Activated T-cell treated with anti-CD3 and anti-CD28 coated beads for 48 hours (primary cell): ENCODE data around the gene ZFYVE16.
A peak's percentile ranks its signal among the peaks of the same experiment; 100 is the strongest.
"Not testable (repeated sequence)": the region's sequence is repeated elsewhere in the genome, so short reads cannot be mapped to it uniquely, and the experiment has no call there.

ENCODE experiments used
- DNase-seq: peaks from one replicate; pipeline ENCODE4 v3.0.0-alpha.2; 2020; ENCODE audit warnings: low read depth

ZFYVE16 gene

GRCh38 chr5:80487829-80488721, 80.2 kb downstream of the ZFYVE16 start, which contains the start of gene FAM151B:
TSS of gene FAM151B (plus strand) at chr5:80488100. CDS start at chr5:80488124, 24 bp downstream.
- DNase-seq: peak; percentile 76

- DNase-seq: no peak
Observed at GRCh38 chr5:80491296-80491695, 83.4 kb downstream of the ZFYVE16 start.

- no peak for DNase-seq
Observed at GRCh38 chr5:80492741-80493140, 84.9 kb downstream of the ZFYVE16 start.

- DNase-seq: not testable (repeated sequence)
Observed at GRCh38 chr5:80493443-80493842, 85.6 kb downstream of the ZFYVE16 start.

- DNase-seq: no peak
Observed at GRCh38 chr5:80495891-80496290, 88.0 kb downstream of the ZFYVE16 start.

- DNase-seq: no peak
Observed at GRCh38 chr5:80502800-80503199, 94.9 kb downstream of the ZFYVE16 start.

- DNase-seq: no peak
Observed at GRCh38 chr5:80503641-80504040, 95.8 kb downstream of the ZFYVE16 start.

GRCh38 chr5:80504833-80505232, 97.0 kb downstream of the ZFYVE16 start:
- no peak for DNase-seq

GRCh38 chr5:80507663-80508062, 99.8 kb downstream of the ZFYVE16 start:
- no peak for DNase-seq

GRCh38 chr5:80508844-80509243, 101.0 kb downstream of the ZFYVE16 start:
- no peak for DNase-seq

GRCh38 chr5:80509362-80509761, 101.5 kb downstream of the ZFYVE16 start:
- no peak for DNase-seq

- DNase-seq: peak; percentile 21
Observed at GRCh38 chr5:80516826-80517225, 109.0 kb downstream of the ZFYVE16 start.
